ENCODE data around the gene PLPPR5.
"Not testable (repeated sequence)": the region's sequence is repeated elsewhere in the genome, so short reads cannot be mapped to it uniquely, and the experiment has no call there.

PLPPR5 gene

DNA sequence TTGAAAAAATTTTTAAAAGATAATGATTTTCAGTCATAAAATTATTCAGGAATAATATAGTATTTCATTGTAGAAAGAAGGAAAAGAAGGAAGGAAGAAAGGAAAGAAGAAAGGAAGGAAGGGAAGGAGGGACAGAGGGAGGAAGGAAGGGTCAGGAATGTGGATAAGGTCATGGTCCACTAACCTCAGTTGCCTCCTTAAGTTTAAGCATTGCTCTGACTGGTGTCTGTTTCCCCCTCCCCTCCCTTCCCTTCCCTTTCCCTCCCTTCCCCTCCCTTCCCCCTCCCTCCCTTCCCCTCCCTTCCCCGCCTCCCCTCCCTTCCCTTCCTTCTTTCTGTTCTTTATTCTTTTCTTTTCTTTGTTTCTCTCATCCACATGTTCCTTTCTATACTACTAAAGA lies 95.7 kb downstream of the PLPPR5 start:
- DNase-seq = no peak

DNA sequence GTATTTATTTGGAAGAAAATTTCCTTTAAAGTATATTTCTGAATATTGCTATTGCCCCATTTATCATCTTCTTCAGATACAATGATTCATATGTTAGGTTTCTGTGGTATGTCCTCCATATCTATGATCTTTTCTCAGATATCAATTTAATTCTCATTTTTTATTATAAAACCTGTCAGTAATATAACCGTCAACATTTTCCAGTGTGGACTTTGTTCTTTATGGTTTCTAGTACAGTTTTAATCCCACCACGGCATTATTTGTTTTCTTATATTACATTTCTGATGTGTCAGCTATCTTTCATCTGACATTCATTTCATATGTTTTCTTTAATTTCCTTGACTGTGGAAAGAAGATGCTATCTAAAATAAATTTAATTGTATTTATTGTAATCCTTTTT lies 97.9 kb downstream of the PLPPR5 start:
- no peak for DNase-seq

- DNase-seq = no peak
Observed at GRCh38 chr1:98906361-98906760, 98.3 kb downstream of the PLPPR5 start.

- DNase-seq = no peak
Observed at GRCh38 chr1:98904684-98905083, 100.0 kb downstream of the PLPPR5 start.

GRCh38 chr1:98903726-98904125 lies 100.9 kb downstream of the PLPPR5 start:
- DNase-seq = no peak

- no peak for DNase-seq
Observed at GRCh38 chr1:98903261-98903660, 101.4 kb downstream of the PLPPR5 start.

- DNase-seq = no peak
Observed at GRCh38 chr1:98898940-98899339, 105.7 kb downstream of the PLPPR5 start.

- no peak for DNase-seq
Observed at GRCh38 chr1:98897479-98897878, 107.2 kb downstream of the PLPPR5 start.

- no peak for DNase-seq
Observed at GRCh38 chr1:98896711-98897445, 107.8 kb downstream of the PLPPR5 start.

GRCh38 chr1:98893371-98893770 lies 111.3 kb downstream of the PLPPR5 start:
- no peak for DNase-seq

DNA sequence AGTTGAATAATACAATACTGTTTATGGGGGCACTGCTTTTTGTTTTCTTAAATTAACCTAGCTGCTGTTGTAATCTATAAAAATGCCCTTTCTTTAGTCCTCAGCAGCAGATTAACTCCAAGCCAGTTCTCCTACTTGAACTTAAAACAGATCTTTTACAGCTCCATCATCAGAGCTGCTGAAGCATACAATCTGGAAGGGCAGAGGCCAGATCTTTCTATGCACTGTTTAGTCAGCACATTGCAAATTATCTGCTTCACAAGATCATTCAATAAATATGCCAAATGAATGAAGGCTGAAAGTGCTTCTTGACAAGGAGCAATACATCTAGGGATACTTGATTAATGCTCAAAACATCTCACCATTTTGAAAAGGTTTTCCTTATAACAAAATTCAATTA lies 115.8 kb downstream of the PLPPR5 start:
- peak; percentile 16 for DNase-seq

DNA sequence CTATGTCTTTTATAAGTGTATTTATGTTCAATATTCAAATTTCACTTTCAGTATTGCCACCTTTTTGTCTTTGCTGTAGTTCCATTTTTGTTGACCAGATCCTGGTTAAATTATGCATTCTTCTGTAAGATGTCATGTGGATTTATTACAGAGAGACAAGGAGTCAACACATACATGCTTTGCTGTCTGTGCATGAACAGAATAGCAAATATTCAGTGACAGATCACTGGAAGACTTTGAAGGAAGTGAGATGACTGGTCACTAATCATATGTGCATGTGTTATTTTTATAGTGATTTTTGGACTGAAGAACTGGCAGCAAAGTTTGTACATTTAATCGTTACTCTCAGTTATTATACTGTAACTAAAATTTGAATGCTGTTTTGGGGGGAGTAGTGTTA lies 117.2 kb downstream of the PLPPR5 start:
- no peak for DNase-seq

DNA sequence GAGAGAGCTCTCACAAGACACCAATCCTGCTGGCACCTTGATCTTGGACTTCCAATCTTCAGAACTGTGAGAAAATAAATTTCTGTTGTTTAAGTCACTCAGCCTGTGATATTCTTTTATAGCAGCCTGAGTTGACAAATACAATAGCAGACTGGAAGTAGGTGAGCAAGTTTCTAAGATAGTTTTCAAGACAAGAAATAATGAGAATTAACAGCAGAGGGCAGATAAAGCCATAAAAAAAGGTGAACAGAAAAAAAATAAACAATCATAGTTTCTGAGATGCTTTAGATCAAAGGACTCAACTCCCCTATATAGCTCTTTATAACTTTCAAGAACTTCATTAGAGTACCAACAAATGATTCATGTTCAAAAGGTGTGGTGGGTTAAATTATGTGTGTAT lies 119.8 kb downstream of the PLPPR5 start:
- DNase-seq = no peak

- no peak for DNase-seq
Observed at GRCh38 chr1:98881901-98882300, 122.8 kb downstream of the PLPPR5 start.

DNA sequence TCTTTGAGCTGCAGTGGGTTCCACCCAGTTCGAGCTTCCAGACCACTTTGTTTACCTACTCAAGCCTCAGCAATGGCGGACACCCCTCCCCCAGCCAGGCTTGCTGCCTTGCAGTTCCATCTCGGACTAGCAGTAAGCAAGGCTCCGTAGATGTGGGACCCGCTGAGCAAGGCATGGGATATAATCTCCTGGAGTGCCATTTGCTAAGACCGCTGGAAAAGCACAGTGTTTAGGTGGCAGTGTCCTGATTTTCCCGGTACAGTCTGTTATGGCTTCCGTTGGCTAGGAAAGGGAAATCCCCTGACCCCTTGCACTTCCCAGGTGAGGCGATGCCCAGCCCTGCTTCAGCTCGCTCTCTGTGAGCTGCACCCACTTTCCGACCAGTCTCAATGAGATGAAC lies 123.4 kb downstream of the PLPPR5 start:
- DNase-seq = not testable (repeated sequence)

- DNase-seq = no peak
Observed at GRCh38 chr1:98874828-98875227, 129.8 kb downstream of the PLPPR5 start.

DNA sequence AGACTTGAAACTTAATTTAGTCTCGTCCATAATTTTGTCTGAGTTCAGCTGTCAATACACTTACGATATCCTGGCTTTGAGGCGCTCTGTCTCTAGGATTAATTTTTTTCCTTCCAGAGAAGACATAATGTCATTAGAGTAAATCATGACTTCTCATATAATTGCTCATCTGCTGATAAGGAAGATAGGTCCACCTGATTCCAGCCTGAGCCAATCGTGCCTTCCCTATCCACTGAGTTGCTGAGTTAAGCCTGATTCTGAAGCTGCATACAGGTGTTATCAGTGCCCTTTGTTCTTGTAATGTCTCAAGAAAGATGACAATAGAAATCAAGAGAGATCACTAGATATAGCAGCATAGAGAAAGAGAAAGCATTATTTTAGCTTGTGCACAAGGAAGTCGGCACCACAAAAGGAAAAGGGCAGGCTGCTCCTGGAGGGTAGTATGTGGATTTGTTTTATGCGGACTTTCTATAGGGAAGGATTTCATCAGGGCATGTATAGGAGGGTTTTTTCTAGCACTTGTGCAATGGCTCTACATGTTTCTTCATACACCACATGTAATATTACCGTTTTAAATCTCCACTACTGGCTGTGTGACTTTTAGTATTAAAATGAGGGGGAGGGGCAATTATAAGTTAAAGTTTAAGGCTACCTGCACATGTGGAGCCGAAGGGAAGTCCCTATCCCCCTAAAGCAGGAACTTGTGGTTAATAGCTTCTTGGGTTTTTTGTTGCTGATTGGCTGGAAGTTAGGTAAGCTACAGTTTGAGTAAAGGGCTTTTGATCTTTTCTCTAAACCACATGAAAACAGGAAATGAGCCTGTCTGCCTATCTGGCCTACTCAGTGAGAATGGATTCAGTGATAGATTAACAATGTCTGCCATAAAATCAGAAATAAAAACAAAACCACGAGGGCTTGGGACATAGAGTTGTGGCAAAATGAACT lies 133.4 kb downstream of the PLPPR5 start:
- no peak for DNase-seq

DNA sequence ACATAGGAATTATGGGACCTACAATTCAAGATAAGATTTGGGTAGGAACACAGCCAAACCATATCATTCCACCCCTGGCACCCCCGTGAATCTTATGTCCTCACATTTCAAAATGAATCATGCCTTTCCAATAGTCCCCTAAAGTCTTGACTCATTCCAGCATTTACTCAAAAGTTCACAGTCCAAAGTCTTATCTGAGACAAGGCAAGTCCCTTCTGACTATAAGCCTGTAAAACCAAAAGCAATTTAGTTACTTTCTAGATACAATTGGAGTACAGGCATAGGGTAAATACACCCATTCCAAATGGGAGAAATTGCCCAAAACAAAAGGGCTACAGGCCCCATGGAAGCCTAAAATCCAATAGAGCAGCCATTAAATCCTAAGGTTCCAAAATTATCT lies 138.9 kb downstream of the PLPPR5 start:
- DNase-seq = no peak

DNA sequence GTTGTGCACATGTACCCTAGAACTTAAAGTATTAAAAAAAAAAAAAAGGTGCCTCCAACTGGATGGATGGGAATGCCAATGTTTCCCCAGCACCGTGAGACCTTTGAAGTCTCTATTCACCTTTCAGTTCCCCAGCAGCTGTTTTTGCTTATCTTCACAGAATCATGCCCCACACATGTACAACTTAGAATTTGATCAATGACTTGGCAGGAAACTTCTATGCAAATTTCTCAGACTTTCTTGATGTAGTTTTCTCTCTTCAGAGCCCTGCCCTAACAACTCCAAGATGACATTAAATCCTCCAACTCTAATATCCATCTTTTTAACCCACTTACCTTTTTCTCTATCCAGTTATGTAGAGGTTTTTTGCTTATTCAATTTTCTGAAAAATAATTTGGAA lies 144.3 kb downstream of the PLPPR5 start:
- no peak for DNase-seq

DNA sequence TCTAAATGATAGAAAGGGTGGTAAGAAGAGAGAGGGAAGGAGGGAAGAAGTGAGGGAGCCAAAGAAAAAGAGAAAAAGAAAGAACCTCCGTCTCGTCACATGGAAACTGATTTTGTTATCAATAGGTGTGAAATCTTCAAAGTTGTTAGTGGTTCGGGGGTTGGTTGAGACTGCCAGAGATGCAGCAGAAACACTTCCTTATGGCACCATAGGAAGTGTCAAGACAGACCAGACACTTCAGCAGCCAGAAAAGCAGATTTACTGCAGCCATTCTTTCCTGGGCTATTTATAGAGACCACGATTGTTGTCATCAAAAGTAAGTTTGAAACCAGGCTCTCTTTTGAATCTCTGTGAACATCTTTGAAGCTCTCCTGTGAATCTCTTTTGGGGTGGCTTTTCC lies 150.5 kb downstream of the PLPPR5 start:
- no peak for DNase-seq

DNA sequence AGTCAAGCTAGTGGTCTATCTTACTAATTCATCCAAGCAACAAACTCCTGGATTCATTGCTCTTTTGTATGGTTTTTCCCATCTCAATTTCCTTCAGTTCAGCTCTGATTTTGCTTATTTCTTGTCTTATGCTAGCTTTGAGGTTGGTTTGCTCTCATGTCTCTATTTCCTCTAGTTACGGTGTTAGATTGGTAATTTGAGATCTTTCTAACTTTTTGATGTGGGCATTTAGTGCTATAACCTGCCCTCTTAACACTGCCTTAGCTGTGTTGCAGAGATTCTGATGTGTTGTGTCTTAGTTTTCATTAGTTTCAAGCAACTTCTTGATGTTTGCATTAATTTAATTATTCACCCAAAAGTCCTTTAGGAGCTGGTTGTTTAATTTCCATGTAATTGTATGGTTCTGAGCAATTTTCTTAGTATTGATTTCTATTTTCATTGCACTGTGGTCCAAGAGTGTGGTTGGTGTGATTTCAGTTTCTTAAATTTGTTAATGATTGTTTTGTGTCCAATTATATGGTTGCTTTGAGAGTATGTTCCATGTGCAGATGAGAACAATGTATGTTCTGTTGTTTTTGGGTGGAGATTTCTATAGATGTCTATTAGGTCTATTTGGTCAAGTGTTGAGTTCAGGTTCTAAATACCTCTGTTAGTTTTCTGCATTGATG lies 154.6 kb downstream of the PLPPR5 start:
- no peak for DNase-seq

DNA sequence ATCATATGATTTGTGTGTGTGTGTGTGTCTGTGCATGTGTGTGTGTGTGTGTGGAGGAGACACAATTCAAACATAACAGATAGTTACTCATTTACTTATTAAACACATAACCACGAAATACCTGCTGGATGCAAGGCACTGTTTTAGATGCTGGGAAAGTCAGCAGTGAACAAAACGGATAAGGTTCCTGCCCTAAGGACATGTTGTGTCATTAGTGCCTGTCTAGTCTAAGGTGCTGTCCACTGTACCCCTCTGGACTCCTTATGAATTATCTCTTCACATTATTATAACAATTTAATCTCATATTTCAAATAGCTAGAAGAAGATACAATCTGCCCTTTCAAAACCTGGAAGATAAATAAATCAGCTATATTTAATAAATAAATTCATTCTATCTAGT lies 162.4 kb downstream of the PLPPR5 start:
- no peak for DNase-seq

Measured in retina (tissue), 1 donor.